OCI-LY1 (cell line): ENCODE data around the gene WDSUB1.

Source experiments
- H2AFZ ChIP-seq: fragments of 200-600 bp; sonication (generic), shearing (Covaris generic); 2 replicates; pipeline ENCODE4 v1.6.0; 2014; ENCODE audit warnings: antibody characterized with exemption, mild to moderate bottlenecking, low read length
- H3F3A ChIP-seq: fragments of 200-600 bp; sonication (generic), shearing (Covaris generic); 2 replicates; pipeline ENCODE4 v1.6.0; 2014; ENCODE audit warnings: mild to moderate bottlenecking, antibody characterized with exemption, low read length, moderate library complexity; ENCODE audit not compliant: insufficient read depth
- H3K27ac ChIP-seq: fragments of 200-600 bp; sonication (generic); 2 replicates; pipeline ENCODE4 v1.5.1; 2014; ENCODE audit warnings: low read length, mixed run types, mild to moderate bottlenecking, low read depth; ENCODE audit not compliant: poor library complexity, severe bottlenecking
- H3K27me3 ChIP-seq: fragments of 200-600 bp; sonication (generic); 2 replicates; pipeline ENCODE4 v1.6.0; 2014; ENCODE audit warnings: antibody characterized with exemption, mild to moderate bottlenecking, low read length, moderate library complexity; ENCODE audit not compliant: insufficient read depth
- H3K36me3 ChIP-seq: fragments of 200-600 bp; sonication (generic); 2 replicates; pipeline ENCODE4 v1.6.1; 2014; ENCODE audit warnings: mild to moderate bottlenecking, antibody characterized with exemption, low read length, moderate library complexity, mixed read lengths; ENCODE audit not compliant: insufficient read depth
- H3K4me1 ChIP-seq: fragments of 200-600 bp; sonication (generic); 2 replicates; pipeline ENCODE4 v1.5.1; 2014; ENCODE audit warnings: mild to moderate bottlenecking, low read length, moderate library complexity; ENCODE audit not compliant: insufficient read depth, severe bottlenecking
- H3K4me2 ChIP-seq: fragments of 200-600 bp; sonication (generic), shearing (Covaris generic); 2 replicates; pipeline ENCODE4 v1.6.1; 2014; ENCODE audit warnings: low read length
- H3K4me3 ChIP-seq: fragments of 200-600 bp; sonication (generic); 2 replicates; pipeline ENCODE4 v1.5.1; 2014; ENCODE audit warnings: low read length, low read depth, mild to moderate bottlenecking, mixed read lengths; ENCODE audit not compliant: poor library complexity, severe bottlenecking
- H3K79me2 ChIP-seq: fragments of 200-600 bp; shearing (Covaris generic); 2 replicates; pipeline ENCODE4 v1.6.1; 2016; ENCODE audit warnings: mixed run types, low read length, mixed read lengths; ENCODE audit not compliant: insufficient read depth
- H3K9ac ChIP-seq: fragments of 200-600 bp; sonication (generic), shearing (Covaris generic); 2 replicates; pipeline ENCODE4 v1.6.1; 2014; ENCODE audit warnings: mild to moderate bottlenecking, low read length, mixed read lengths
- H3K9me2 ChIP-seq: fragments of 200-600 bp; sonication (generic), shearing (Covaris generic); 2 replicates; pipeline ENCODE4 v1.6.1; 2014; ENCODE audit warnings: low read depth, mild to moderate bottlenecking, low read length, mixed read lengths
- H3K9me3 ChIP-seq: fragments of 200-600 bp; shearing (Covaris generic); 2 replicates; pipeline ENCODE4 v1.6.1; 2014; ENCODE audit warnings: low read length, mixed read lengths
- H4K20me1 ChIP-seq: fragments of 200-600 bp; sonication (generic), shearing (Covaris generic); 2 replicates; pipeline ENCODE4 v1.6.0; 2016; ENCODE audit warnings: mild to moderate bottlenecking, low read length; ENCODE audit not compliant: insufficient read depth
- EZH2 ChIP-seq: fragments of 200-600 bp; sonication (generic), shearing (Covaris generic); IDR thresholded peaks from 2 replicates; pipeline ENCODE4 v1.8.0; 2017; ENCODE audit warnings: borderline replicate concordance, mixed run types, mild to moderate bottlenecking, antibody characterized with exemption, low read length, moderate library complexity, mixed read lengths
- TF ChIP-seq, protein P1 (sequence below): fragments of 200-600 bp; sonication (generic), shearing (Covaris generic); IDR thresholded peaks from 2 replicates; pipeline ENCODE4 v1.5.1; 2017; ENCODE audit warnings: mild to moderate bottlenecking, antibody characterized with exemption, low read length, moderate library complexity, mixed read lengths

WDSUB1 gene

DNA sequence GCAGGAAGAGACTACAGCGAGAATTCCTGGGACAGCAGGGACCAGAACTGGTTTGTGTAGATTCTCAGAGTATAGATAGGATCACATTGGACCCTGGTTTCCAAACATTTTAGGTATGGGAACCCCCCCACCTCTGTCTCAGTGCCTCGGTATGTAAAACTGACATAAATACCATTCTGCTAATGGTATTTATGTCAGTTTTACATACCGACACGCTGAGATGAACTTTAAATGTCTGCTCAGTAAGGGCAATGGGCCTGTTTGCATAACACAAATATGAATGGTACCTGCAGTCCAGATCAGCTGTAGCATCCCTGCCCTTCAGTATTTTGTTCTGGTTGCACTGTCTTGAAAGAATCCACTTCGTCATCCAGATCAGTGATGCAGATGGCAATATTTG lies 73.2 kb downstream of the WDSUB1 start:
- no peak overlapping the region for H3K4me2 ChIP-seq
- H3K4me1 ChIP-seq, result no peaks in the 10 kb centered on the region
- H3K27me3 ChIP-seq, result no peaks in the 10 kb centered on the region
- H2AFZ ChIP-seq, result no peak overlapping the region
- no peaks in the 10 kb centered on the region for H4K20me1 ChIP-seq
- no peak overlapping the region for H3K9ac ChIP-seq
- H3K36me3 ChIP-seq, result no peaks in the 10 kb centered on the region
- no peaks in the 10 kb centered on the region for H3F3A ChIP-seq
- H3K27ac ChIP-seq, result no peak overlapping the region
- H3K9me3 ChIP-seq, result no peaks in the 10 kb centered on the region
- TF ChIP-seq EZH2, result no peak
- TF ChIP-seq, protein P1, sequence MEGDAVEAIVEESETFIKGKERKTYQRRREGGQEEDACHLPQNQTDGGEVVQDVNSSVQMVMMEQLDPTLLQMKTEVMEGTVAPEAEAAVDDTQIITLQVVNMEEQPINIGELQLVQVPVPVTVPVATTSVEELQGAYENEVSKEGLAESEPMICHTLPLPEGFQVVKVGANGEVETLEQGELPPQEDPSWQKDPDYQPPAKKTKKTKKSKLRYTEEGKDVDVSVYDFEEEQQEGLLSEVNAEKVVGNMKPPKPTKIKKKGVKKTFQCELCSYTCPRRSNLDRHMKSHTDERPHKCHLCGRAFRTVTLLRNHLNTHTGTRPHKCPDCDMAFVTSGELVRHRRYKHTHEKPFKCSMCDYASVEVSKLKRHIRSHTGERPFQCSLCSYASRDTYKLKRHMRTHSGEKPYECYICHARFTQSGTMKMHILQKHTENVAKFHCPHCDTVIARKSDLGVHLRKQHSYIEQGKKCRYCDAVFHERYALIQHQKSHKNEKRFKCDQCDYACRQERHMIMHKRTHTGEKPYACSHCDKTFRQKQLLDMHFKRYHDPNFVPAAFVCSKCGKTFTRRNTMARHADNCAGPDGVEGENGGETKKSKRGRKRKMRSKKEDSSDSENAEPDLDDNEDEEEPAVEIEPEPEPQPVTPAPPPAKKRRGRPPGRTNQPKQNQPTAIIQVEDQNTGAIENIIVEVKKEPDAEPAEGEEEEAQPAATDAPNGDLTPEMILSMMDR, result no peak
- H3K4me3 ChIP-seq, result no peak overlapping the region
- no peaks in the 10 kb centered on the region for H3K79me2 ChIP-seq
- no peaks in the 10 kb centered on the region for H3K9me2 ChIP-seq

DNA sequence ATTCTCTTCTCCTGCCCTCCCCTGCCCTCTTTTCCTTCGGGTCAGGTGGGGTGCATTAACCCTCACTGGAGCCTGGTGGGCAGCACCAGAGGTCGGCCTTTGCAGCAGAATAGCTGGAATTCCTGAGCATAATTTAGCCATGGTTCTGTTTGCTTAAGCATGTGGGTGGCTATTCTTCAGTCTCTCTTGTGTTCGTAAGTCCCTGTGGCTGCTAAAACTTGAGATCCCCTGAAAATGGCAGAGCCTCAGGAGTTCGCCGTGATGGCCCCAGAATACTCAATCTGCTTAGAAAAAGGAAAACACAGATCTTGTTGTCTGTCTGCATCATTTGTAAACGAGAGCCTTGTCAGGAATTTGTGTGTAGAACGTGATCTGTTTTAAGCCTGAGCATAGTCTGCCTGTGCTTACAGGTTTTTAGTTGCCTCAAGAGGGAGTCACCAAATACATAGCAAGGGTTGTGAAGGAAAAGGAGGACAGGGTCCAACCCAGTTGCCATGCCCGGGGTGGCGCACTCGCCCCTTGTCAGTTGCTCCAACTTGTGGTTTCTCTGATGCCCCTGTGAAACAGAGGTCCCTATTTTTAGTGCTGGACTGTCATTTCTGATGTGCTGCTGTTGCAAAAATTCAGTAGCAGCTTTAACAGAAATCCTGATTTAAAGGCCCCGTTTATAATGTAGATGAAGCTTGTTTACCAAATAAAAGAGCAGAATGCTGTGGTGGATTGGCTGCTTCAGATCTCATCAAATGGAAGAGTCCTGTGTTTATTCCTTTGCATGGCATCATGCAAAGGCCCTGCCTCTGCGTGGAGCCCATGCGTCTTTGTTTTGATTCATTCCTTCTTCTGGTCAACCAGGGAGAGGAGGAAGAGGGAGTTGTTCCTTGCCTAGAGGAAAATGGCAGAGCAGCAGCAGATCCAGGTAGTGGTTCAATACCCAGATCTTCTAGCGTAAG lies 74.8 kb downstream of the WDSUB1 start:
- TF ChIP-seq EZH2, result no peak
- TF ChIP-seq, protein P1, result peak; percentile 31; the same call in 1 of the 2 replicates
- Histone ChIP-seq H3K36me3 (no peaks in the 10 kb centered on the region), H3K9me3 (no peaks in the 10 kb centered on the region), H3K4me1 (no peaks in the 10 kb centered on the region), H4K20me1 (no peaks in the 10 kb centered on the region), H3K9me2 (no peaks in the 10 kb centered on the region), H3K27ac (no peak overlapping the region), H2AFZ (no peak overlapping the region), H3K79me2 (no peaks in the 10 kb centered on the region), H3K27me3 (no peaks in the 10 kb centered on the region), H3K4me2 (no peak overlapping the region), H3F3A (no peaks in the 10 kb centered on the region), H3K9ac (no peak overlapping the region), H3K4me3 (no peak overlapping the region)

DNA sequence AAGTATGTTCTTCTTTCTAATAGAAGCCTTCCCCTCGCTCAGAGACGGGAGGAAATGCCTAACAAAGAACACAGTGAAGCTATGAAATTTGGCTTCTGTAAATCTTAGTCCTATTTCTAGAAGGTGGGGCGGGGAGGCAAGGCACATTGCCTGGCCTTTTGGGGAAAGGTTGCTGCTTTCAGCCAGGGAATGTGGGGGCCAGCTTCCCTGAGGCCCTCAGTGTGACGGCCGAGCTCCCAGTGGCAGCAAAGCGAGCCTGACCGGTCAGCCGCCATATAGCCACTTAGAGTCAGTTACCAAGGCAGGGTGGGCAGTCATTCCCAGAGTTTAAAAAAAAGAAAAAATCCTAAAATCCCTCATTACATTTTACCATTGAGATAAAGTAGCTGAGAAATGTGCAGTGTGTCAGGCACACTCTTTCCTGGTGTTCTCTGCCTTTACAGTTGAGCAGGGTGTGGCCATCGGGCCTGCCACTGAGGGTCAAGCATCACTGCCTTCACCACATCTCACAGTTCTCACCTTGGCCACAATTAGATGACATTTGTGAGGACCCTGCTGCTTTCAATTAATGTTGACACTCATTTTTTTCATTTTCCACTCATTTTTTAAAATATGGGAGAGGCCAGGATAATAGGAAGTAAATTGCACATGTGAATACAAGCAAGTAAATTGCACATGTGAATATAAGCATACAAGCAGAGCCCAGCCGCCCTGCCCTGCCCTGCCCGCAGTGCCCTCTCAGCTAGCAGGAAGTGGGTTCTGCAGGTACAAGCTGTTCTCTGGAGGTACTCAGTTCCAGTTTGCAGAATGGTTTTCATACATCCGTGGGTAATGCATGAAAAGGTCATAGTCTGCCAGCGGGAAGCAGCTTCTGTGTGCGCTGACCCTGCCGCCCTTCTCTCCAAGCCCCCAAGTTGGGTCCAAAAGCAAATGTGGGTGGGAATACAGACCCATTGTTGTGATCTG lies 76.9 kb downstream of the WDSUB1 start:
- H3F3A ChIP-seq, result no peaks in the 10 kb centered on the region
- no peak overlapping the region for H2AFZ ChIP-seq
- no peaks in the 10 kb centered on the region for H4K20me1 ChIP-seq
- no peak overlapping the region for H3K4me3 ChIP-seq
- no peaks in the 10 kb centered on the region for H3K9me3 ChIP-seq
- no peaks in the 10 kb centered on the region for H3K4me1 ChIP-seq
- H3K9ac ChIP-seq, result no peak overlapping the region
- no peaks in the 10 kb centered on the region for H3K27me3 ChIP-seq
- H3K9me2 ChIP-seq, result no peaks in the 10 kb centered on the region
- H3K27ac ChIP-seq, result no peak overlapping the region
- H3K4me2 ChIP-seq, result no peak overlapping the region
- H3K79me2 ChIP-seq, result no peaks in the 10 kb centered on the region
- no peak for TF ChIP-seq EZH2
- TF ChIP-seq, protein P1, result no peak
- no peaks in the 10 kb centered on the region for H3K36me3 ChIP-seq
